Measurements from ENCODE around the gene CDK3.
"Not testable (repeated sequence)": the region's sequence is repeated elsewhere in the genome, so short reads cannot be mapped to it uniquely, and the experiment has no call there.

The CDK3 gene

DNA sequence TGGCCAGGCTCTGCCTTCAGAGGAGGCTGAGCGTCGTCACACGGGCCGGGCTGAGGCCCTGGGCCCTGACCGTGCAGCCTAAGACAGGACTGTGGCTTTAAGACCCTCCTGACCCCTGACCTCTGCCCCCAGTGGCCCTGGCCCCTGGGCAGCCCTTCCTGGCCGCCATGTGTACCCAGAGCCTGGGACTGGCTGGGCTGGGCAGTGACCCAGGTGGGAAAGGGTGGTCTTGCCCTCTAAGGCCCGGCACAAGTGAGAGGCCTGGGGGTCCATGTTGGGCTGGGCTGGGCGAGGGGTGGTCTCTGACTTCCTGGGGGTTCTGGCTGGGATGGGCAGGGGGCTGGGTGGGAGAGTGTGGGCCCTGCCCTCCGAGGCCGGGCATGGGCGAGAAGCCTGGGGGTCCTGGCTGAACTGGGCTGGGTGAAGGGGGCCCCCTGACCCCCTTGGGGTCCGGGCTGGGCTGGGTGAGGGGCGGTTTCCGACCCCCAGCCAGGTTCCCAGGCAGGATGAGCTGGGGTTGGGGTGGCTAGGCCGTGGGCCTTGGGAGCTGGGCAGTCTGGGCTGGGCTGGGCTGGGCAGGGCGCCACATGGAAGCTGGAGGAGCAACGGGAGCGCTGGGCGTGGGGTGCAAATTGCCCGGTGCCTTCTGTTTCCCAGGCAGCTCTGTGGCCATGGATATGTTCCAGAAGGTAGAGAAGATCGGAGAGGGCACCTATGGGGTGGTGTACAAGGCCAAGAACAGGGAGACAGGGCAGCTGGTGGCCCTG lies at the start of gene CDK3:
TSS of gene CDK3 (plus strand) at position 101 of the 767 bp plus-strand sequence. CDS start at position 672, 571 bp downstream.
- DNase-seq (ENCODE audit: low read depth in 2 of 2, low spot score in 1 of 2): no peak

GRCh38 chr17:75950855-75951554 lies 49.6 kb upstream of the CDK3 start:
- no peak for DNase-seq (ENCODE audit: low read depth in 2 of 2, low spot score in 1 of 2)

- DNase-seq (ENCODE audit: low read depth in 2 of 2, low spot score in 1 of 2): no peak
These were observed 41.4 kb upstream of the CDK3 start for GRCh38 chr17:75959051-75959838.

DNA sequence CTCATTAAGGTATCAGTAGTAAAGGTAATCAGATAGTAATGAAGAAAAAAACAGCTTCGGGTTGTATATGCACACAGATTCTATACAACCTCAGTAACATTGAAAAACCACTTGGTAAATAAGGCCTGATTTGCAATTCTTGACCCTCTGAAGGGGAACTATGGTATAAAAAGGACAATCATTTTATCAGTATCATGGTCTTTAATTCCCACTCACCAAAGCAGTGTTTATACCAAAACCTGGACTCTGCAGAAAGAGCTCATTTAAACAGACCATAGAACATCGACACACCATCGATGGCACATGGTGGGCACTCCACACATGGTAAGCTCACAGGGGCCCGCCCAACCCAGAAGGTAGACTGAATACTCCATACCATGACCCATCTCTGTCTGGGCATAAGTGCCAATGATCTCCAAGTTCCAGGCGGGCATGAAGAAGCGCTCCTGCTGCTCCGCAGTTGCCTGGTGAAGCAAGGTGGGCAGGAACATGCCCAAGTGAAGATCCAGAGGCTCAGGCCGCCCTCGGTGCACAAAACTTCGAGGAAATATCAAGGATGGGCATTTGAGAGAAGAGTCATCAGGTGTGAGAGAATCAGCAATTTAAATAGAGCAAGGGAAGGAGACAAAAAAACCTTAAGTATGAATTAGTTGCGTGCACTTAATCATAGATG lies 40.7 kb upstream of the CDK3 start:
- no peak for DNase-seq (ENCODE audit: low read depth in 2 of 2, low spot score in 1 of 2)

DNA sequence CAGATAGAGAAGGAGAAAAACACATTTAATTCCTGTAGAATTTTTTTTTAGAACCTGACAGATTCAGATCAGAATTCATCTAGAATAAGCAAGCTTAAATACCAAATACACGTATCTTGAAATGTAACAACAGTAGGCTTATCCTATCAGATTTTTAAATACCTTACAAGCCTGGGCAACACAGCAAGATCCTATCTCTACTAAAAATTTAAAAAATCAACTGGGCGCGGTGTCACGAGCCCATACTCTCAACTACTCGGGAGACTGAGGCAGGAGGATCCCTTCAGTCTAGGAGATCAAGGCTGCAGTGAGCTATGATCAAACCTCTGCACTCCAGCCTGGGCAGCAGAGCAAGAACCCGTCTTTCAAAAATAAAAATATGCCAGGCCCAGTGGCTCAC lies 35.2 kb upstream of the CDK3 start:
- no peak for DNase-seq (ENCODE audit: low read depth in 2 of 2, low spot score in 1 of 2)

DNA sequence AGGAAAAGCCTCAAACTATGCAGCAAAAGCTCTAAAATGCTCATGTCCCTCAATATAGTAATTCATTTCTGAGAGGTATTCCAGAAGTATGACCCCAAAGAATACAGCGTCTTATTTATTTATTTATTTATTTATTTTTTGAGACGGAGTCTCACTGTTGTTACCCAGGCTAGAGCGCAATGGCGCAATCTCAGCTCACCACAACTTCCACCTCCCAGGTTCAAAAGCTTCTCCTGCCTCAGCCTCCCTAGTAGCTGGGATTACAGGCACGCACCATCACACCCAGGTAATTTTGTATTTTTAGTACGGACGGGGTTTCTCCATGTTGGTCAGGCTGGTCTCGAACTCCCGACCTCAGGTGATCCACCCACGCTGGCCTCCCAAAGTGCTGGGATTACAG lies 31.6 kb upstream of the CDK3 start:
- DNase-seq (ENCODE audit: low read depth in 2 of 2, low spot score in 1 of 2): not testable (repeated sequence)

GRCh38 chr17:75970011-75970523 lies 30.6 kb upstream of the CDK3 start:
- DNase-seq (ENCODE audit: low read depth in 2 of 2, low spot score in 1 of 2): no peak

GRCh38 chr17:75970626-75971025 lies 30.0 kb upstream of the CDK3 start:
- no peak for DNase-seq (ENCODE audit: low read depth in 2 of 2, low spot score in 1 of 2)

DNA sequence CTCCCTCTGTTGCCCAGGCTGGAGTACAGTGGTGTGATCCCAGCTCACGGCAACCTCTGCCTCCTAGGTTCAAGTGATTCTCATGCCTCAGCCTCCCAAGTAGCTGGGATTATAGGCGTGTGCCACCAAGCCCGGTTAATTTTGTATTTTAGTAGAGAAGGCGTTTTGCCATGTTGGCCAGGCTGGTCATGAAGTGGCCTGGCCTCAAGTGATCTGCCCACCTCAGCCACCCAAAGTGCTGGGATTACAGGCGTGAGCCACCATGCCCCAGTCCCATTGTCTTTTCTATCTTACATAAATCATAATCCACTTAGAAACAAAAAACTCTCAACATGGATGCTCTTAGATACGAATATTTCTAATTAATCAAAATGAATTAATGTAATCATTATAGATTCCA lies 25.5 kb upstream of the CDK3 start:
- not testable (repeated sequence) for DNase-seq (ENCODE audit: low read depth in 2 of 2, low spot score in 1 of 2)

GRCh38 chr17:75975757-75976174 lies 24.9 kb upstream of the CDK3 start:
- DNase-seq (ENCODE audit: low read depth in 2 of 2, low spot score in 1 of 2): no peak

- DNase-seq (ENCODE audit: low read depth in 2 of 2, low spot score in 1 of 2): no peak
These were observed 24.3 kb upstream of the CDK3 start for GRCh38 chr17:75976175-75976848.

DNA sequence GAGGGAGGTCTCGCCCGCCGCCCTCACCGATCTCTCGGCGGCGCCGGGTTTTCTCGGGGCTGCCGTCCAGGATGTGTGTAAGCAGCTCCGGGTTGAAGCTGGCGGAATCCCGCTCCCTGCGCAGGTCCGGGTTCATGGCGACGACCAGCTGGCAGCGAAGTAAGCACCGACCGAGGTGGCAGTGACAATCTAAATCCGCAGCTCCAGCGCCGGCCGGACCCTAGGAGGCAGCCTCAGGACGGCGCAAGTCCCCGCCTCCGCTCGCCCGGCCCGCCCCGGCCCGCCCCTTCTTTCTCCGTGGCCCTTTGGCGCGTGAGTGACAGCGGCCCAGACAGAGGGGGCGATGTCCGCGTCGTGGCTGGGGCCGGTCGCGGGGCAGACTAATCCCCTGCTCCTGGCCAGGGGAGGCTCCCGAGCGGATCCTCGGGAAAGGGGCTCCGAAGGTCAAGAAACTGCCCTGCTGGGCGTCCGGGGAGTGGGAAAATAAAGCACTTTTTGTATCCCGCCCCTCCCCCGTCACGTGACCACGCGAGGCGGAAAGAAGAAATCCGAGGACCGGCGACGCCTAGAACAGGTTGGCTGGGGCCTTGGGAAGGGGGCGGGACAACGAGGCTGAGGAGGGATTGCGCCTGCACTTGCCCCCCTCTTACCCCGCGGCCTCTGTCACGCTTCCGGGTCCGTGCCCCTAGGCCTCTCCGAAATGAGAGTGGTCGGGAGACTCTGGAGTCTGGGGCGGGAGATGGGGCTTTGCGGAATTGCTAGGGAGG lies 21.5 kb upstream of the CDK3 start, which contains the start of the genes ACOX1 and TEN1:
TSS of gene ACOX1 (minus strand) at position 229 of the 767 bp plus-strand sequence. CDS start at position 136, 93 bp downstream.
TSS of gene TEN1 (plus strand) at position 303 of the 767 bp plus-strand sequence. CDS start 6,953 bp downstream, outside the sequence.
- DNase-seq (ENCODE audit: low read depth in 2 of 2, low spot score in 1 of 2): peak; percentile 91 to 93

DNA sequence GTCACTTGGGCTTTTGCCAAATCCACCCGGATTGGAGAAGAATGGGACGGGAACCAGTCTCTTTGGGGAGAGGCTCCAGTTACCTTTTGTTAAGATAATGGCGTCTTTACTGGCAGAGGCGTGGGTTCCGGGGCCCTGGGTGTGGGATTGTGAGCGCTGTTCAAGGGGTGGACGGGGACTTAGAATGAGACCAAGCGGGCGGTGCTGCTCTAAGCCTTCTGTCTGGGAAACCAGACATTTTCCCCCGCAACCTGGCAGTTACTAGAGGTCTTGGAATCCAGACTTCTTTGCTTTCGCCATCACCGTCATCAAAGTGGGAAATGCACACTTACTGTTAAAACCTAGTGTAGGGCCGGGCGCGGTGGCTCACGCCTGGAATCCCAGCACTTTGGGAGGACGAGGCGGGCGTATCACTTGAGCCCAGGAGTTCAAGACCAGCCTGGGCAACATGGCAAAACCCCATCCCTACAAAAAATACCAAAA lies 20.9 kb upstream of the CDK3 start:
- no peak for DNase-seq (ENCODE audit: low read depth in 2 of 2, low spot score in 1 of 2)

DNA sequence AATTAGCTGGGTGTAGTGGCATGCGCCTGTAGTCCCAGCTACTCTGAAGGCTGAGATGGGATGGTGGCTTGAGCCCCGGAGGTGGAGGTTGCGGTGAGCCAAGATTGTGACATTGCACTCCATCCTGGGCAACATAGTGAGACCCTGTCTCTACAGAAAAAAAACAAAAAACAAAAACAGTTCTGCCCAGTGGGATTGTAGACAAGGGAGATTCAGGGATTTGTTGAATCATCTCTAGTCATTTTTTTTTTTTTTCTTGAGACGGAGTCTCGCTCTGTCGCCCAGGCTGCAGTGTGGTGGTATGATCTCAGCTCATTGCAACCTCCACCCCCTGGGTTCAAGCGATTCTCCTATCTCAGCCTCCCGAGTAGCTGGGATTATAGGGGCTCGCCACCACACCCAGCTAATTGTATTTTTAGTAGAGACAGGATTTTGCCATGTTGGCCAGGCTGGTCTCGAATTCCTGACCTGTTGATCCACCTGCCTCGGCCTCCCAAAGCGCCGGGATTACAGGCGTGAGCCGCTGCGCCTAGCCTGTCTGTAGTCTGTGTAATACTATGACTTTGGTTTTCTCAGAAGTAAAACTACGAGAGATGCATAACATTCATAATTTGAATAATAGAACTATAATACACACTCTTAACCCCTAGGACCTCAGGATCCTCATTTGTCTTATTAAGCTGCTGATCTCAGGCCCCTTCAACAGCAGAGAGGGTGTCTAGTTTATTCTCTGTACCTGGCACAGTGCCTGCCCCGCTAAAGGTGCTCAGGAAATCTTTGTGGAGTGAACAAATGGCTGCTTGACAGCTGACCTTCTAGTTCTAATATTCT lies 20.3 kb upstream of the CDK3 start:
- no peak for DNase-seq (ENCODE audit: low read depth in 2 of 2, low spot score in 1 of 2)

GRCh38 chr17:75981019-75981615 lies 19.5 kb upstream of the CDK3 start:
- no peak for DNase-seq (ENCODE audit: low read depth in 2 of 2, low spot score in 1 of 2)

GRCh38 chr17:75983501-75984181 lies 17.0 kb upstream of the CDK3 start:
- DNase-seq (ENCODE audit: low read depth in 2 of 2, low spot score in 1 of 2): no peak

DNA sequence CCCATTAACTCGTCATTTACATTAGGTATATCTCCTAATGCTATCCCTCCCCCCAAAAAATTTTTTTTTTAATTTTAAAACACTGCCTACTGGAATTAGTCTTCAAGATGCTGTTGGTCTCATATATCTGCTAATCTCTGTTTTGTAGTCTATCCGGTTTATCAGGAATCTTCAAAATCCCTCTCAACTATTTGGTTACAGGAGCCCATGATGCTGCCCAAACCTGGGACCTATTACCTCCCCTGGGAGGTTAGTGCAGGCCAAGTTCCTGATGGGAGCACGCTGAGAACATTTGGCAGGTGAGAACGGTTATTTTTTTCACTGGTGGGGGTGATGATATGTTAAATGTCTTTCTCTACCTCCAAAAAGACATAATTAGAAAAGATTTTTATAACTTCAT lies 14.7 kb upstream of the CDK3 start:
- no peak for DNase-seq (ENCODE audit: low read depth in 2 of 2, low spot score in 1 of 2)

Data from stimulated activated CD8-positive, alpha-beta memory T cell treated with anti-CD3 and anti-CD28 coated beads, Interleukin-4, amount 100 ng/mL, for 4 hours (primary cell).